ENCODE results near the gene LMAN1L. TPM values are rescaled to one million over a fixed set of nuclear protein-coding genes. Genes with fewer than 3 reads are reported as not detected.
A peak's percentile ranks its signal among the peaks of the same experiment; 100 is the strongest.

LMAN1L gene
- total and polyA plus RNA-seq, 2 of the 4 experiments (the other 2 are of a cell fraction), result not detected

DNA sequence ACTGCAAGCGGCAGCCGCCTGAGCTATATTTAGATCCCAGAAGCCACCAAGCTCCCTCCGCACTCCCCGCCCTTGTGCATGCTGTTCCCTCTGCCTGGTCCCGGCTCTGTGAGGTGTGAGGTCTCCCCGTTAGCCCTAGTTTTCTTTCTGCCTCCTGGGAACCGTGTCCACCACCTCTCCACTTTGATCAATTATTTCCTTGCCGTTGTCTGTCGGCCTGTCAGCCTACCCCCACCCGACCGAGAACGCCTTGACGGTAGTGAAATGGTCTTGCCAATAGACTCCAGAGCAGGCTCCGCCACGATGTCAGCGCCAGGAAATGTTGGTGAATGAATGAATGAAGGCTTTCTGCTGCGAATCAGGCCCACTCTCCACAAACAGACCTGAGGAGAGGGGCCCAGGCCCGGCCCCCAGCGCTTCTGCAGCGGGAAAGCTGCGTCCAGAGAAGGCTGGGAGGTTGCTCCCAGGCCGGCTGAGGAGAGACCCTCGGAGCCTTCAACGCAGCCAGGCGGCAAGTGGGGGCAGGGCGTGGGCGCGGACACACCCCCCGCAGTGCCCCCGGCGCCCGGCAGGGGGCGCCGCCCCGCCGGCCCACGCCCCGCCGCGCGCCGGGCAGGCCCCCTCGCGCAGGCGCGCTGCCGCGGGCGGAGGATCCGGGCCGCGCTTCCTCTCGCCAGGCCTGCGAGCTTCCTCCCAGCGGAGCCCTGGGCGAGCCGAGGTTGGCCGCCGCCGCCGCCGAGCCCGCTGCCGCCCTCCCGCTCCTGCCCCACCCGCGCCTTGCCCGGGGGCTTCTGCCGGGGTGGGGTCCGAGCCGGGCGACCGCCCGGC is 31.0 kb upstream of the LMAN1L start, which contains the start of gene CSK:
TSS of gene CSK (plus strand) at position 650 of the 828 bp plus-strand sequence. CDS start 16,218 bp downstream, outside the sequence.
- no peak within 1 kb of the TSS for H2BK15ac ChIP-seq (ENCODE audit: low read depth, low read length)
- H3K23ac ChIP-seq (ENCODE audit: low read depth, low read length), result peak within 1 kb of the TSS; percentile 90
- peaks cover 2% of the 10 kb centered on the region; the same call in 1 of the 2 replicates for H3K36me3 ChIP-seq (ENCODE audit: control insufficient read depth, insufficient read depth, low read length)
- peak within 1 kb of the TSS; percentile 57 for H3K27ac ChIP-seq (ENCODE audit: insufficient read depth, low read length)
- peak within 1 kb of the TSS; percentile 45 to 47; a peak in 3 of 4 replicates for H4K8ac ChIP-seq (ENCODE audit: low read depth in 2 of 2, low read length in 2 of 2)
- no peak within 1 kb of the TSS for H2BK120ac ChIP-seq (ENCODE audit: low read depth, low read length)
- H2AK5ac ChIP-seq (ENCODE audit: low read depth, low read length), result peak within 1 kb of the TSS; percentile 37
- H3K56ac ChIP-seq (ENCODE audit: extremely low read depth, insufficient read depth, low read length), result peak within 1 kb of the TSS; percentile 47; the same call in 1 of the 2 replicates
- H3K4ac ChIP-seq (ENCODE audit: low read depth, low read length), result peak within 1 kb of the TSS; percentile 75
- dilution Hi-C loops (cut with HindIII; ENCODE audit: low sequenced_read_pairs, unreplicated experiment), result no loop called here
- no peak within 1 kb of the TSS for H2BK20ac ChIP-seq (ENCODE audit: low read depth, low read length)
- ChIA-PET POLR2A (ENCODE audit: unreplicated experiment) (no interaction called here), CTCF (interaction anchor here (1.5 kb wide), 2 partner anchors 34 to 171 kb away, joined by 4 to 6 read pairs; no protein-coding TSS in a partner anchor)
- no peaks in the 10 kb centered on the region for H3K27me3 ChIP-seq (ENCODE audit: control insufficient read depth, insufficient read depth, low read length)
- 0% methylated on average over 5 of the region's 74 CpGs; no CpG with 5 or more reads in 1 of the 2 experiments for WGBS, 2 experiments (ENCODE audit: extremely low coverage in 2 of 2, insufficient read length in 1 of 2)
- peak; percentile 89 for ATAC-seq (ENCODE audit: low read depth)
- peak; percentile 51 for DNase-seq
- intact Hi-C loops (cut with micrococcal nuclease), result no loop called here
- peak; percentile 72; the same call in 1 of the 2 replicates for TF ChIP-seq MAZ (IDR thresholded peaks at IDR 0.05; ENCODE audit: borderline replicate concordance, low read depth, low read length)
- peak; percentile 31; the same call in 1 of the 2 replicates for TF ChIP-seq RAD21 (IDR thresholded peaks at IDR 0.05; ENCODE audit: low read length)
- TF ChIP-seq SMC3 (IDR thresholded peaks at IDR 0.05; ENCODE audit: low read depth, low read length), result peak; percentile 30
- TF ChIP-seq, protein P1, sequence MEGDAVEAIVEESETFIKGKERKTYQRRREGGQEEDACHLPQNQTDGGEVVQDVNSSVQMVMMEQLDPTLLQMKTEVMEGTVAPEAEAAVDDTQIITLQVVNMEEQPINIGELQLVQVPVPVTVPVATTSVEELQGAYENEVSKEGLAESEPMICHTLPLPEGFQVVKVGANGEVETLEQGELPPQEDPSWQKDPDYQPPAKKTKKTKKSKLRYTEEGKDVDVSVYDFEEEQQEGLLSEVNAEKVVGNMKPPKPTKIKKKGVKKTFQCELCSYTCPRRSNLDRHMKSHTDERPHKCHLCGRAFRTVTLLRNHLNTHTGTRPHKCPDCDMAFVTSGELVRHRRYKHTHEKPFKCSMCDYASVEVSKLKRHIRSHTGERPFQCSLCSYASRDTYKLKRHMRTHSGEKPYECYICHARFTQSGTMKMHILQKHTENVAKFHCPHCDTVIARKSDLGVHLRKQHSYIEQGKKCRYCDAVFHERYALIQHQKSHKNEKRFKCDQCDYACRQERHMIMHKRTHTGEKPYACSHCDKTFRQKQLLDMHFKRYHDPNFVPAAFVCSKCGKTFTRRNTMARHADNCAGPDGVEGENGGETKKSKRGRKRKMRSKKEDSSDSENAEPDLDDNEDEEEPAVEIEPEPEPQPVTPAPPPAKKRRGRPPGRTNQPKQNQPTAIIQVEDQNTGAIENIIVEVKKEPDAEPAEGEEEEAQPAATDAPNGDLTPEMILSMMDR (conservative IDR thresholded peaks at IDR 0.05; ENCODE audit: low read depth, low read length), result peak; percentile 68
- no peak for TF ChIP-seq RCOR1 (IDR thresholded peaks at IDR 0.05; ENCODE audit: insufficient replicate concordance, low read length)
- TF ChIP-seq RFX5 (IDR thresholded peaks at IDR 0.05; ENCODE audit: low read depth, low read length), result no peak
- H2BK5ac ChIP-seq (ENCODE audit: low read depth, low read length, poor library complexity, severe bottlenecking), result peak within 1 kb of the TSS; percentile 59
- peak within 1 kb of the TSS; percentile 68 for H3K9ac ChIP-seq (ENCODE audit: low read depth, low read length)
- peaks cover 9 to 48% of the 10 kb centered on the region in 2 experiments; a peak in 3 of 4 replicates for H3K79me1 ChIP-seq (ENCODE audit: low read depth in 1 of 2, low read length in 2 of 2)
- no TSS peak for BruUV-seq (replicated peaks)
- H2AK9ac ChIP-seq (replicated peaks; ENCODE audit: low read depth, low read length, poor library complexity), result peak within 1 kb of the TSS; percentile 97
- no peak within 1 kb of the TSS for H3K18ac ChIP-seq (ENCODE audit: low read depth, low read length)
- peak within 1 kb of the TSS; percentile 92 for H3K4me3 ChIP-seq (ENCODE audit: insufficient read depth, low read depth, low read length)
- peak within 1 kb of the TSS; percentile 87 for H3K14ac ChIP-seq (replicated peaks; ENCODE audit: low read depth, low read length)
- peak within 1 kb of the TSS; percentile 97 for H2AFZ ChIP-seq (replicated peaks; ENCODE audit: low read length, poor library complexity)
- in situ Hi-C loops (cut with MboI; ENCODE audit: low sequenced_read_pairs), result no loop called here
- peaks cover 14% of the 10 kb centered on the region for H3K4me1 ChIP-seq (ENCODE audit: control insufficient read depth, insufficient read depth, low read length)
- H4K91ac ChIP-seq (ENCODE audit: insufficient read depth, low read depth, low read length), result no peak within 1 kb of the TSS
- H3K9me1 ChIP-seq (ENCODE audit: insufficient read depth, low read length), result peaks cover 9% of the 10 kb centered on the region
- peak within 1 kb of the TSS; percentile 83 for H3K4me2 ChIP-seq (ENCODE audit: low read depth, low read length)
- no peaks in the 10 kb centered on the region for H3K9me3 ChIP-seq (ENCODE audit: control insufficient read depth, insufficient read depth, low read length)
- H4K20me1 ChIP-seq (ENCODE audit: insufficient read depth, low read length), result peaks cover 36% of the 10 kb centered on the region
- H4K5ac ChIP-seq (ENCODE audit: low read depth, low read length), result no peak within 1 kb of the TSS

Data from IMR-90 (cell line).